Activated CD8-positive, alpha-beta T cell treated with anti-CD3 and anti-CD28 coated beads for 36 hours (primary cell): ENCODE data around the gene DUSP9. TPM values are rescaled to one million over a fixed set of nuclear protein-coding genes. Genes with fewer than 3 reads are reported as not detected.

ENCODE experiments used
- ATAC-seq: fragments of 200-7000 bp; cut with Tn5 transposase; one replicate; pipeline ENCODE4 v1.10.0; 2021; ENCODE audit warnings: mild to moderate bottlenecking, moderate library complexity
- CTCF ChIA-PET: fragments of 350-600 bp; sonication (Branson Sonifier 250); formaldehyde crosslinking; loops from one replicate; lab custom pipeline; 2021; ENCODE audit warnings: antibody characterized with exemption; lab: Charles Lee
- POLR2A ChIA-PET: fragments of 350-600 bp; sonication (Branson Sonifier 250); formaldehyde crosslinking; loops from one replicate; lab custom pipeline; 2021; ENCODE audit warnings: antibody characterized with exemption; lab: Charles Lee
- DNase-seq: peaks from one replicate; pipeline ENCODE4 v3.0.0-alpha.2; 2020
- H3K27ac Mint-ChIP-seq: one replicate; pipeline ENCODE4 v1.8.0; 2021; ENCODE audit warnings: mild to moderate bottlenecking, mixed read lengths
- H3K27me3 Mint-ChIP-seq: one replicate; pipeline ENCODE4 v1.8.0; 2021; ENCODE audit warnings: mixed read lengths
- H3K36me3 Mint-ChIP-seq: one replicate; pipeline ENCODE4 v1.8.0; 2021; ENCODE audit warnings: low read depth, mixed read lengths
- H3K4me1 Mint-ChIP-seq: one replicate; pipeline ENCODE4 v1.8.0; 2021; ENCODE audit warnings: low read depth, mixed read lengths
- H3K4me3 Mint-ChIP-seq: one replicate; pipeline ENCODE4 v1.8.0; 2021; ENCODE audit warnings: mild to moderate bottlenecking, moderate library complexity, mixed read lengths
- H3K9me3 Mint-ChIP-seq: one replicate; pipeline ENCODE4 v1.8.0; 2021; ENCODE audit warnings: mixed read lengths
- CTCF ChIP-seq: fragments of 200-600 bp; IDR thresholded peaks from one replicate; pipeline ENCODE4 v1.8.0; 2022; ENCODE audit warnings: antibody characterized with exemption, mild to moderate bottlenecking
- intact Hi-C: fragments of 100-400 bp; cut with micrococcal nuclease; formaldehyde crosslinking; loops from one replicate; pipeline ENCODE4 v1.10.0; 2022
- total RNA-seq, 2 experiments: library from RNA; stranded (reverse); gene quantifications; one replicate each; pipeline ENCODE4 v1.2.3, GENCODE V29; 2021

Gene DUSP9
- total RNA-seq, 2 experiments from 2014 or later = 0.14 TPM; not detected in 1

GRCh38 chrX:153669174-153669890 is 22.3 kb downstream of the DUSP9 start:
- peak; percentile 37 for DNase-seq
- Mint-ChIP-seq H3K4me1 (peaks cover 2% of the 10 kb centered on the region), H3K27ac (no peak overlapping the region), H3K27me3 (peaks cover 21% of the 10 kb centered on the region), H3K36me3 (no peaks in the 10 kb centered on the region), H3K4me3 (no peak overlapping the region), H3K9me3 (no peaks in the 10 kb centered on the region)
- peak; percentile 84 for TF ChIP-seq CTCF
- CTCF ChIA-PET = interaction anchor here (0.7 to 5.4 kb wide), 16 partner anchors 11 to 728 kb away, joined by 3 to 42 read pairs (median 7); partner anchors contain the start of gene DUSP9
- POLR2A ChIA-PET = no interaction called here
- peak; percentile 61 for ATAC-seq
- intact Hi-C loops = loop anchor here (10.0 kb wide), 1 partner anchor 65 kb away; no protein-coding TSS in a partner anchor

- H3K9me3 Mint-ChIP-seq = no peaks in the 10 kb centered on the region
- CTCF ChIA-PET = interaction anchor here (0.9 to 5.4 kb wide), 9 partner anchors 12 to 142 kb away, joined by 3 to 42 read pairs (median 27); partner anchors contain the start of gene DUSP9
- H3K27ac Mint-ChIP-seq = no peak overlapping the region
- DNase-seq (no peak), ATAC-seq (no peak)
- POLR2A ChIA-PET = interaction anchor here (0.9 kb wide), 1 partner anchor 21 kb away, joined by 3 read pairs; no protein-coding TSS in a partner anchor
- H3K4me1 Mint-ChIP-seq = peaks cover 2% of the 10 kb centered on the region
- no peak for TF ChIP-seq CTCF
- H3K27me3 Mint-ChIP-seq = peaks cover 25% of the 10 kb centered on the region
- H3K4me3 Mint-ChIP-seq = no peak overlapping the region
- H3K36me3 Mint-ChIP-seq = no peaks in the 10 kb centered on the region
- intact Hi-C loops = loop anchor here (10.0 kb wide), 1 partner anchor 65 kb away; no protein-coding TSS in a partner anchor
Observed at GRCh38 chrX:153669901-153670731, 23.1 kb downstream of the DUSP9 start.

GRCh38 chrX:153670748-153671588 is 24.0 kb downstream of the DUSP9 start:
- Mint-ChIP-seq H3K4me3 (no peak overlapping the region), H3K36me3 (no peaks in the 10 kb centered on the region), H3K9me3 (no peaks in the 10 kb centered on the region), H3K27me3 (peaks cover 26% of the 10 kb centered on the region), H3K4me1 (peaks cover 2% of the 10 kb centered on the region), H3K27ac (no peak overlapping the region)
- CTCF ChIA-PET = interaction anchor here (1.3 to 5.4 kb wide), 3 partner anchors 37 to 131 kb away, joined by 3 to 42 read pairs (median 40); no protein-coding TSS in a partner anchor
- POLR2A ChIA-PET = interaction anchor here (0.9 kb wide), 1 partner anchor 22 kb away, joined by 3 read pairs; no protein-coding TSS in a partner anchor
- intact Hi-C loops = no loop called here
- ATAC-seq (no peak), DNase-seq (no peak)
- no peak for TF ChIP-seq CTCF

- intact Hi-C loops = no loop called here
- Mint-ChIP-seq H3K4me3 (no peak overlapping the region), H3K36me3 (no peaks in the 10 kb centered on the region), H3K27ac (no peak overlapping the region), H3K4me1 (peaks cover 2% of the 10 kb centered on the region), H3K9me3 (no peaks in the 10 kb centered on the region), H3K27me3 (peaks cover 23% of the 10 kb centered on the region)
- ChIA-PET CTCF (interaction anchor here (5.4 kb wide), 1 partner anchor 132 kb away, joined by 40 read pairs; no protein-coding TSS in a partner anchor), POLR2A (no interaction called here)
- no peak for TF ChIP-seq CTCF
- ATAC-seq (no peak), DNase-seq (no peak)
Observed at GRCh38 chrX:153671589-153672530, 24.9 kb downstream of the DUSP9 start.
